ENCODE data around the gene PLEKHA3.

DNA sequence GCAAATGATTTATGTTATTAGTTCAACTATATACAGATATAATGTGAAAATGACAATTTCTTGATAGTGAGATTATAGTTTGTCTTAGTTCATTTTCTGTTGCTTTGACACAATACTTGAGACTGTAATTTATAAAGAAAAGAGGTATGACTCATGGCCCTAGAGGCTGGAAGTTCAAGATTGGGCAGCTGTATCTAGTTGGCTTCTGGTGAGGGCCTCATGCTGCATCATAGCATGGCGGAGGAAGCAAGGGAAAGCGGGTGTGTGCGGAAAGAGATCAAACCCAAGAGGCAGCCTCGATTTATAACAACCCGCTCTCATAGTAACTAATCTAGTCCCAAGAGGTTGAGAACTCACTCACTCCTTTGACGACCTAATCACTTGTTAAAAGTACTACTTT lies 11.4 kb downstream of the PLEKHA3 start:
- TF ChIP-seq FOXA1 (IDR thresholded peaks at IDR 0.05): no peak
- TF ChIP-seq LEF1 (IDR thresholded peaks at IDR 0.05; ENCODE audit: borderline replicate concordance): no peak
- TF ChIP-seq SP1 (IDR thresholded peaks at IDR 0.05): no peak
- no peak for TF ChIP-seq FOXM1 (IDR thresholded peaks at IDR 0.05; ENCODE audit: borderline replicate concordance)
- TF ChIP-seq BHLHE40 (IDR thresholded peaks at IDR 0.05; ENCODE audit: borderline replicate concordance): no peak
- no peak for TF ChIP-seq ELF4 (IDR thresholded peaks at IDR 0.05)
- no peak for TF ChIP-seq ZNF384 (IDR thresholded peaks at IDR 0.05)
- no peak for TF ChIP-seq SUZ12 (IDR thresholded peaks at IDR 0.05)
- TF ChIP-seq TARDBP (IDR thresholded peaks at IDR 0.05): no peak

Data from HEK293T (cell line).